Ascending aorta (tissue), 2 donors: ENCODE results near the gene P3H2. TPM values are rescaled to one million over a fixed set of nuclear protein-coding genes. Genes with fewer than 3 reads are reported as not detected.

Experiments
- DNase-seq, 2 donors: peaks; one replicate each; pipeline ENCODE4 v3.0.0-alpha.2; 2019; ENCODE audit warnings: low spot score in 2 of 2
- H3K27ac ChIP-seq, 2 donors: fragments of 200-600 bp; sonication (generic); one replicate each; pipeline ENCODE4 v1.5.1; 2016 to 2017; ENCODE audit warnings: mild to moderate bottlenecking in 1 of 2
- H3K27me3 ChIP-seq: fragments of 200-600 bp; sonication (generic); one replicate; pipeline ENCODE4 v1.5.1; 2017
- H3K36me3 ChIP-seq, 2 donors: fragments of 200-600 bp; sonication (generic); one replicate each; pipeline ENCODE4 v1.5.1; 2016
- H3K4me1 ChIP-seq, 2 donors: fragments of 200-600 bp; sonication (generic); one replicate each; pipeline ENCODE4 v1.5.1; 2016 to 2017; ENCODE audit warnings: mild to moderate bottlenecking in 1 of 2
- H3K4me3 ChIP-seq, 2 donors: fragments of 200-600 bp; sonication (generic); one replicate each; pipeline ENCODE4 v1.5.1; 2016 to 2017; ENCODE audit warnings: mild to moderate bottlenecking in 1 of 2
- H3K9me3 ChIP-seq, 2 donors: fragments of 200-600 bp; sonication (generic); one replicate each; pipeline ENCODE4 v1.5.1; 2016
- intact Hi-C: fragments of 100-400 bp; cut with DNase I; formaldehyde crosslinking; loops from one replicate; pipeline ENCODE4 v1.15.1; 2023
- total RNA-seq: library from RNA; depleted of rRNA; stranded (reverse); fragments of >200 nt; gene quantifications from one replicate; pipeline ENCODE4 v1.1.0, GENCODE V29; 2016
- TF ChIP-seq, protein P1 (sequence below), 3 experiments: fragments of 200-600 bp in 2 of 3; fragments of 450-650 bp in 1 of 3; sonication (generic) in 2 of 3; IDR thresholded peaks; one replicate each; pipeline ENCODE4 v1.5.1; 2016 to 2019; ENCODE audit warnings: antibody characterized with exemption in 3 of 3, mild to moderate bottlenecking in 1 of 3, moderate library complexity in 1 of 3

Gene P3H2
- total RNA-seq, 1 donor from 2014 or later, result 15.6 TPM

DNA sequence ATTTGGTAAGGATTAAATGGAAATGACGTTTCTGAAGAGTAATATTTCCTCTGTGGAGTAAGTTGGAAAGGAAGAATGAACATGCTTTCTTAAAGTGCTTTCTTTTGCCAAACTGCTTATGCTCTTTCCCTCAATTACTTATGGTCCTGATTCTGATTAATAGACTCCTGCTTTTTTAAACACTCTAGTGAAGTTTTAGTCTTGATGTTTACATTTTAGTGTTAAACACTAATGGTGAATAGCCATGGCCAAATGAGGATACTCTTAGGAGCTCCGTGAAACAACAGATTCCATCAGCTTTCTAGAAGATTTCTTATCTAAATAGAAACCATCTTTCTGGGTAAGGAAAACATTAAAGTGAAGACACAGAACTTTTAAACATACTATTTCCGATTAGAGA is 117.6 kb downstream of the P3H2 start:
- no peaks in the 10 kb centered on the region for H3K36me3 ChIP-seq
- no peak for DNase-seq
- H3K4me3 ChIP-seq, result no peak overlapping the region
- peaks cover 0 to 13% of the 10 kb centered on the region in 2 donors for H3K4me1 ChIP-seq
- intact Hi-C loops, result no loop called here
- H3K27me3 ChIP-seq, result no peaks in the 10 kb centered on the region
- TF ChIP-seq, protein P1, sequence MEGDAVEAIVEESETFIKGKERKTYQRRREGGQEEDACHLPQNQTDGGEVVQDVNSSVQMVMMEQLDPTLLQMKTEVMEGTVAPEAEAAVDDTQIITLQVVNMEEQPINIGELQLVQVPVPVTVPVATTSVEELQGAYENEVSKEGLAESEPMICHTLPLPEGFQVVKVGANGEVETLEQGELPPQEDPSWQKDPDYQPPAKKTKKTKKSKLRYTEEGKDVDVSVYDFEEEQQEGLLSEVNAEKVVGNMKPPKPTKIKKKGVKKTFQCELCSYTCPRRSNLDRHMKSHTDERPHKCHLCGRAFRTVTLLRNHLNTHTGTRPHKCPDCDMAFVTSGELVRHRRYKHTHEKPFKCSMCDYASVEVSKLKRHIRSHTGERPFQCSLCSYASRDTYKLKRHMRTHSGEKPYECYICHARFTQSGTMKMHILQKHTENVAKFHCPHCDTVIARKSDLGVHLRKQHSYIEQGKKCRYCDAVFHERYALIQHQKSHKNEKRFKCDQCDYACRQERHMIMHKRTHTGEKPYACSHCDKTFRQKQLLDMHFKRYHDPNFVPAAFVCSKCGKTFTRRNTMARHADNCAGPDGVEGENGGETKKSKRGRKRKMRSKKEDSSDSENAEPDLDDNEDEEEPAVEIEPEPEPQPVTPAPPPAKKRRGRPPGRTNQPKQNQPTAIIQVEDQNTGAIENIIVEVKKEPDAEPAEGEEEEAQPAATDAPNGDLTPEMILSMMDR (IDR thresholded peaks at IDR 0.05), result no peak
- H3K9me3 ChIP-seq, result no peaks in the 10 kb centered on the region
- no peak overlapping the region for H3K27ac ChIP-seq

DNA sequence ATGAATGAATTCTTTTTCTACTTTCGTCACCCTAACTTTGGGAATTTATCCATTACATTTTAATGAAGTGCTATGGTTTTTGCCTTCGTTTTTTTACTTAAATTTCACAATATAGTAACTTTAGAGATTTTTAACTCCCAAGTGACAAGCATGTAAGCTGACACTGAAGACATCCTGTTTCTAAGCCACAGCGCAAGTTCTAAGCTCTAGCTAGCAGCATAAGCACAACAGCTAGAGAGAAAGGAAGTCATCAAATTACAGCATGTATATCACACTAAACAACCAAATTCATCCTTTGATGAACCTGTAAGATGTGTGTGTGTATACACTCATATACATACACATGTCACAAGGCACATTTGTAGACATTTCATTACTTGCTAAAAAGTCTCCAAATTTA is 119.3 kb downstream of the P3H2 start:
- DNase-seq, result no peak
- Histone ChIP-seq H3K27me3 (no peaks in the 10 kb centered on the region), H3K4me1 (peaks cover 0 to 13% of the 10 kb centered on the region in 2 donors), H3K9me3 (no peaks in the 10 kb centered on the region), H3K4me3 (no peak overlapping the region), H3K36me3 (no peaks in the 10 kb centered on the region), H3K27ac (no peak overlapping the region)
- TF ChIP-seq, protein P1 (IDR thresholded peaks at IDR 0.05), result no peak
- intact Hi-C loops, result no loop called here

DNA sequence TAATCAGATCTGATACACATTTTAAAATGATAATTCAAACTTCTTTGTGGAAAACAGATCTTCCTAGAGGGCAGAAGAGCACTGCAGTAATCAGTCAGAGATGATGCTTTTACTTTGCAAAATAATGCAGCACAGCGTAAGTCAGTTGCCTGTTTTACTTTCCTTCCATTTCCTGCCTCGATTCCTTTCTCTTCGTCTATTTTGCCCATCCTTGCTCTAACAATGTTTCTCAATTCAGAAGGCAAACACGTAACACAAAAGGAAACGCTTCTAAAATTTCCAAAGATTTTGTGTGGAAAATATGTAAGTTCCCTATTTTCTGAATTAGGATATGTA is 119.9 kb downstream of the P3H2 start:
- intact Hi-C loops, result no loop called here
- Histone ChIP-seq H3K9me3 (no peaks in the 10 kb centered on the region), H3K36me3 (no peaks in the 10 kb centered on the region), H3K4me1 (peaks cover 0 to 13% of the 10 kb centered on the region in 2 donors), H3K27me3 (no peaks in the 10 kb centered on the region), H3K4me3 (no peak overlapping the region), H3K27ac (no peak overlapping the region)
- no peak for DNase-seq
- TF ChIP-seq, protein P1 (IDR thresholded peaks at IDR 0.05), result no peak

DNA sequence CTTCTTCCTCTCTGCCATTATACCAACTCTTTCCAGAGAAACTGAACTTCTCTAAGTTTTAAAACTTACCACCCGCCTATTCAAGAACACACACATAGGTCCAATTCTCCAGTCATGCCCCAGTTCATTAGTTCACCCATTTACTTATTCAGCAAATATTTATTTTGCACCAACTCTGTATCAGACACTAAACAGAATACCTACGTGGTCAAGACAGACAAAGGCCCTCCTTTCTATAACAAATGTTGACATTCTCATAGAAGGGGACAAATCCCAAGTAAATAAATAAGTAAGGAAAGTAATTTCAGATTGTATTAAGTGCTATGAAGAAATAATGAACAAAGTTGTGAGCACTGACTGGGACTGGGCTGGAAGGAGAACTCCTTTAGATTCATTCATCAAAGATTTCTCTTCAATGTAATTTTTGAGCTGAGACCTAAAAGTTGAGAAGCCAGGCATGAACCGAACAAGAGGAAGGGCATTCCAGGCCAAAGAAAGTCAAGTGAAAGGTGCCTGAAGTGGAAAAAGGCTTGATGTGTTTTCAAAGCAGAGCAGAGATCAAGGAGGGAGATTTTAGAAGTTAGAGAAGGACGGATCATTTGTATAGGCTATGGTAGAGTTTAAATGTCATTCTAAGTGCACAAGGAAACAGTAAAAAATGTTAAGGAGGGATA is 120.4 kb downstream of the P3H2 start:
- intact Hi-C loops, result no loop called here
- no peak for DNase-seq
- H3K36me3 ChIP-seq, result no peaks in the 10 kb centered on the region
- no peaks in the 10 kb centered on the region for H3K27me3 ChIP-seq
- TF ChIP-seq, protein P1 (IDR thresholded peaks at IDR 0.05), result no peak
- H3K4me3 ChIP-seq, result no peak overlapping the region
- H3K4me1 ChIP-seq, result peaks cover 0 to 13% of the 10 kb centered on the region in 2 donors
- H3K9me3 ChIP-seq, result no peaks in the 10 kb centered on the region
- no peak overlapping the region for H3K27ac ChIP-seq

DNA sequence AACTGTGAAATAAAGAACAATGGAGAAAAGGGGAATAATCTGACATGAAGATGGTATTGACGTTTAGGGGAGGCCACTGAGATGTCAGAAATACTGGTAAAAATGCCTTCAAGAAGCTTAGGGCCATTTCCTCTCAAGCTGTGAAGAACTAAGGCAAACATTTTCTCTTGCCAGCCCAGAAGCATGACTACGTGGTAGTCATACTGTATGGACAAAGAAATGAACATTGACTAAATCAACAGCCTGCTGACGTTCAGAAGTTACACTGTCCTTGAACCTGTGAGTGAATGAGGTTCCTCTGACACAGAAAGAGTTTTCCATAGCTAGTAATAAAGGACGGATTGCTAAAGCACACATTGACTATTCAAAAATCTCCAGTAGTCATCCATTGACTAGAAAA is 121.0 kb downstream of the P3H2 start:
- intact Hi-C loops, result no loop called here
- H3K4me3 ChIP-seq, result no peak overlapping the region
- no peaks in the 10 kb centered on the region for H3K9me3 ChIP-seq
- DNase-seq, result no peak
- H3K27me3 ChIP-seq, result no peaks in the 10 kb centered on the region
- H3K4me1 ChIP-seq, result peaks cover 0 to 13% of the 10 kb centered on the region in 2 donors
- H3K27ac ChIP-seq, result no peak overlapping the region
- TF ChIP-seq, protein P1 (IDR thresholded peaks at IDR 0.05), result no peak
- H3K36me3 ChIP-seq, result no peaks in the 10 kb centered on the region

DNA sequence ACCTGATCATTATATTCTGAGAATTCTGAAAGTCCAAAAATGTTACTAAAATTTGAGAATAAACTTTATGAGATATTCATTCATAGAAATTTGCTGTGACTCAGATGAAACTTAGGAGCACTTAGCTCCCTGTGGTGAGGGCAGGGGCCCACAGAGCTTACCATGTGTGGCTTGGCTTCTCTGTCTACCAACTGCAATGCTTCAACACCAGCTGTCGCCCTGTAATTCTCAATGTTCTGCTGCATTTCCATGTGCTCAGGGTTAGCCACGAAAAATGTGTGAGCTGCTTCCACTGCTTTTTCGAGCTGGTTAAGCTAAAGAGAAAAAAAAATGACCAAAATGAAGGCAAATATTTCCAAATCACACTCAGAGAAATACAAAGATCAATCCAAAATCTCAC is 125.6 kb downstream of the P3H2 start:
- DNase-seq, result no peak
- intact Hi-C loops, result no loop called here

More for the DNA sequence above, 125.6 kb downstream of the P3H2 start:
- TF ChIP-seq, protein P1 (IDR thresholded peaks at IDR 0.05), result no peak
- Histone ChIP-seq H3K4me1 (no peaks in the 10 kb centered on the region), H3K4me3 (no peak overlapping the region), H3K27me3 (no peaks in the 10 kb centered on the region), H3K27ac (no peak overlapping the region), H3K9me3 (no peaks in the 10 kb centered on the region), H3K36me3 (no peaks in the 10 kb centered on the region)
